HEK293T (cell line): ENCODE measurements around the gene STK16.

ENCODE experiments used
- CTCF ChIA-PET: fragments of 350-600 bp; formaldehyde crosslinking; extraction: SDS; loops from one replicate; lab custom pipeline; 2021; ENCODE audit warnings: antibody characterized with exemption, inconsistent platforms; lab: Yijun Ruan, JAX
- POLR2A ChIA-PET: fragments of 350-600 bp; formaldehyde crosslinking; extraction: SDS; loops from one replicate; lab custom pipeline; 2020; ENCODE audit warnings: antibody characterized with exemption, inconsistent platforms; lab: Yijun Ruan, JAX
- DNase-seq: peaks from one replicate; pipeline ENCODE4 v3.0.0; 2012; ENCODE audit warnings: mixed read lengths; ENCODE audit errors: extremely low spot score
- ARNT ChIP-seq: fragments of 450-650 bp; IDR thresholded peaks from 2 replicates; pipeline ENCODE4 v1.6.1; 2017; ENCODE audit warnings: mild to moderate bottlenecking
- BHLHE40 ChIP-seq: fragments of 450-650 bp; IDR thresholded peaks from 2 replicates; pipeline ENCODE4 v1.6.1; 2016; ENCODE audit warnings: mild to moderate bottlenecking, moderate library complexity, borderline replicate concordance
- CTBP1 ChIP-seq: fragments of 450-650 bp; IDR thresholded peaks from 2 replicates; pipeline ENCODE4 v1.6.1; 2016; ENCODE audit warnings: borderline replicate concordance
- ELF4 ChIP-seq: fragments of 450-650 bp; IDR thresholded peaks from 2 replicates; pipeline ENCODE4 v1.6.1; 2017; ENCODE audit warnings: antibody characterized with exemption
- FOXA1 ChIP-seq: fragments of 450-650 bp; IDR thresholded peaks from 2 replicates; pipeline ENCODE4 v1.6.1; 2016; ENCODE audit warnings: mild to moderate bottlenecking
- FOXK2 ChIP-seq: fragments of 450-650 bp; IDR thresholded peaks from 2 replicates; pipeline ENCODE4 v1.6.1; 2016; ENCODE audit warnings: mild to moderate bottlenecking
- FOXM1 ChIP-seq: fragments of 450-650 bp; IDR thresholded peaks from 2 replicates; pipeline ENCODE4 v1.6.1; 2017; ENCODE audit warnings: mild to moderate bottlenecking, borderline replicate concordance
- HDGF ChIP-seq: fragments of 450-650 bp; IDR thresholded peaks from 2 replicates; pipeline ENCODE4 v1.6.1; 2017; ENCODE audit warnings: antibody characterized with exemption, borderline replicate concordance
- L3MBTL2 ChIP-seq: fragments of 450-650 bp; conservative IDR thresholded peaks from 2 replicates; pipeline ENCODE4 v1.6.1; 2016; ENCODE audit warnings: mild to moderate bottlenecking
- LEF1 ChIP-seq: fragments of 450-650 bp; IDR thresholded peaks from 2 replicates; pipeline ENCODE4 v1.6.1; 2017; ENCODE audit warnings: mild to moderate bottlenecking, borderline replicate concordance
- NFRKB ChIP-seq: fragments of 450-650 bp; IDR thresholded peaks from 2 replicates; pipeline ENCODE4 v1.6.1; 2016; ENCODE audit warnings: mild to moderate bottlenecking, moderate library complexity
- PKNOX1 ChIP-seq: fragments of 450-650 bp; IDR thresholded peaks from 2 replicates; pipeline ENCODE4 v1.6.1; 2016
- SP1 ChIP-seq: fragments of 450-650 bp; IDR thresholded peaks from 2 replicates; pipeline ENCODE4 v1.6.1; 2017
- SUZ12 ChIP-seq: fragments of 450-650 bp; IDR thresholded peaks from 2 replicates; pipeline ENCODE4 v1.6.1; 2016; ENCODE audit warnings: mild to moderate bottlenecking
- TARDBP ChIP-seq: fragments of 450-650 bp; IDR thresholded peaks from 2 replicates; pipeline ENCODE4 v1.6.1; 2016
- ZNF384 ChIP-seq: fragments of 450-650 bp; IDR thresholded peaks from 2 replicates; pipeline ENCODE4 v1.6.1; 2016

The STK16 gene

GRCh38 chr2:219243291-219243761 is 2.0 kb upstream of the STK16 start:
- POLR2A ChIA-PET: no interaction called here
- no peak for TF ChIP-seq BHLHE40
- TF ChIP-seq ELF4: no peak
- no peak for TF ChIP-seq ZNF384
- TF ChIP-seq LEF1: no peak
- TF ChIP-seq NFRKB: no peak
- no peak for TF ChIP-seq FOXM1
- TF ChIP-seq ARNT: no peak
- no peak for TF ChIP-seq FOXK2
- TF ChIP-seq CTBP1: no peak
- no peak for TF ChIP-seq HDGF
- no peak for TF ChIP-seq TARDBP
- TF ChIP-seq SUZ12: no peak
- no peak for DNase-seq
- CTCF ChIA-PET: interaction anchor here (1.2 kb wide), 1 partner anchor 34 kb away, joined by 3 read pairs; no protein-coding TSS in a partner anchor

DNA sequence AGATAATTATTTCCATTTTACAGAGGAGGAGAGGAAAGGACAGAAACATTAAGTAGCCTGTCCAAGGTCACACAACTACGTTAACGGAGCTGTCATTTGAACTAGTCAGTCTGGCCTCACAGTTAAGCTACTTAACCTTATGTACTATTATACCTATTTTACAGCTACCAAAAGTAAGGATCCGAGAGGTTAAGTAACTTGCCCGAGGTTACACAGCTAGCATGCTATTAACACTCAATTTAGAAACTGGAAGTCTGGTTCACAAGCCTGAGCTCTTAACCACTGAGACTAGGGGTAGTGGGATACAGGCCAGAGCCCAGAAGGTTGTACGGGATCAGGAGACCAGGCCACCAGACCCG is 511 bp upstream of the STK16 start:
- ChIA-PET CTCF (interaction anchor here (0.8 to 1.9 kb wide), 4 partner anchors 10 to 192 kb away, joined by 3 to 7 read pairs (median 5); no protein-coding TSS in a partner anchor), POLR2A (interaction anchor here (0.7 to 2.9 kb wide), 22 partner anchors 10 to 335 kb away, joined by 3 to 28 read pairs (median 8); partner anchors contain the start of genes ABCB6, ANKZF1, ATG9A and CNPPD1)
- DNase-seq: no peak
- TF ChIP-seq ZNF384: no peak
- TF ChIP-seq CTBP1: no peak
- TF ChIP-seq TARDBP: no peak
- no peak for TF ChIP-seq FOXK2
- no peak for TF ChIP-seq PKNOX1
- no peak for TF ChIP-seq FOXA1
- no peak for TF ChIP-seq SP1
- TF ChIP-seq LEF1: no peak
- TF ChIP-seq ARNT: no peak
- TF ChIP-seq NFRKB: no peak
- TF ChIP-seq SUZ12: no peak
- TF ChIP-seq BHLHE40: no peak
- no peak for TF ChIP-seq ELF4
- TF ChIP-seq FOXM1: no peak
- no peak for TF ChIP-seq L3MBTL2
- TF ChIP-seq HDGF: no peak

DNA sequence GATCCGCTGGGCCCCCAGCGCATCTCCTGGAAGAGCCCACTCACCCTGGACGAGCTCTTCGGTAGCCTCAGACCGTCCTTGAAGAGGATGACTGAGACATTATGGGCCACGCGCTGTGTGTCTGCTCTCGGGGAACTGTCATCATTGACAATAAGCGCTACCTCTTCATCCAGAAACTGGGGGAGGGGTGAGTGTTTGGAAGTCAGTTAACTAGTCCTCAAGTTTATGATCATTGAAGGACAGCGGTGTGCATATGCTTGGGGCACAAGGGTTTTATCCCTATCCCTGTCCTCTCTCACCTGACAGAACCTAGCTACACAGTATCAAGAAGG is 586 bp downstream of the STK16 start:
- DNase-seq: no peak
- ChIA-PET CTCF (interaction anchor here (0.7 to 1.9 kb wide), 3 partner anchors 9 to 32 kb away, joined by 3 to 7 read pairs (median 3); no protein-coding TSS in a partner anchor), POLR2A (interaction anchor here (1.7 to 2.9 kb wide), 10 partner anchors 9 to 69 kb away, joined by 7 to 28 read pairs (median 11); partner anchors contain the start of genes ABCB6, ANKZF1, ATG9A and CNPPD1)
- TF ChIP-seq NFRKB (no peak), LEF1 (no peak), FOXK2 (no peak), SUZ12 (no peak), L3MBTL2 (no peak), ARNT (no peak), ELF4 (no peak), CTBP1 (no peak), SP1 (no peak)

GRCh38 chr2:219246559-219246958 is 1.3 kb downstream of the STK16 start:
- TF ChIP-seq FOXA1 (no peak), ZNF384 (no peak), LEF1 (no peak), FOXM1 (no peak), TARDBP (no peak), SUZ12 (no peak), SP1 (no peak), HDGF (no peak), CTBP1 (no peak), BHLHE40 (no peak)
- ChIA-PET CTCF (no interaction called here), POLR2A (interaction anchor here (1.7 to 2.9 kb wide), 7 partner anchors 9 to 40 kb away, joined by 7 to 28 read pairs (median 13); partner anchors contain the start of genes ABCB6, ANKZF1, ATG9A and DNAJB2)
- DNase-seq: no peak

GRCh38 chr2:219247678-219248642 is 2.7 kb downstream of the STK16 start:
- TF ChIP-seq ELF4 (no peak), FOXA1 (no peak), NFRKB (no peak), ZNF384 (no peak), LEF1 (no peak), HDGF (no peak), CTBP1 (no peak), ARNT (no peak), TARDBP (no peak), L3MBTL2 (no peak)
- POLR2A ChIA-PET: interaction anchor here (0.9 to 2.6 kb wide), 3 partner anchors 14 to 31 kb away, joined by 3 to 7 read pairs (median 3); partner anchors contain the start of gene DNAJB2
- CTCF ChIA-PET: interaction anchor here (1.0 kb wide), 1 partner anchor 72 kb away, joined by 3 read pairs; no protein-coding TSS in a partner anchor
- DNase-seq: no peak

DNA sequence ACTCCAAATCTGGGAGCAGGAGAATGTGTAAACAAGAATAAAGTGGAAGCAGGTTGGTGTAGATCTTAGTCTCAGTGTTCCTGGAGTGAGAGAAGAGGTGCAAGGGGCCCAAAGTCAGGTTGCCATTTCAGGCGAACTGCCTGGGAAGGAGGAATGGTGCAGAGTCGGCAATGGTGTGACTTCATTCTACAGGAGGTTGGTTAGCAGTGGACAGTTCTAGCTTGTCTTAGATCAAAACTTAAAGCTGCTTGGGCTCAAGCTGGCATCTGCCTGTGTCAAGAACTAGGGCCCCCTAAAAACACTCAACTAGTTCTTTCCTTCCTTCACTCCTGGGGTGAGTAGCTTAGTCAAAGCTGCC is 3.5 kb downstream of the STK16 start:
- CTCF ChIA-PET: interaction anchor here (1.0 to 1.4 kb wide), 2 partner anchors 46 to 73 kb away, joined by 3 to 5 read pairs; no protein-coding TSS in a partner anchor

More for the DNA sequence above, 3.5 kb downstream of the STK16 start:
- POLR2A ChIA-PET: interaction anchor here (0.9 to 2.6 kb wide), 7 partner anchors 15 to 46 kb away, joined by 3 to 7 read pairs (median 4); partner anchors contain the start of genes ANKZF1, ATG9A, DNAJB2 and ZFAND2B
- DNase-seq: no peak
- TF ChIP-seq FOXK2 (no peak), TARDBP (no peak), CTBP1 (no peak), NFRKB (no peak), LEF1 (no peak), SUZ12 (no peak), ARNT (no peak), FOXA1 (no peak), HDGF (no peak), PKNOX1 (no peak), FOXM1 (no peak), SP1 (no peak), L3MBTL2 (no peak), ZNF384 (no peak), BHLHE40 (no peak), ELF4 (no peak)
